ENCODE results near the gene TAF10. TPM values are rescaled to one million over a fixed set of nuclear protein-coding genes. Genes with fewer than 3 reads are reported as not detected.

The TAF10 gene
- total RNA-seq, 1 experiment from 2014 or later = 51.5 TPM

DNA sequence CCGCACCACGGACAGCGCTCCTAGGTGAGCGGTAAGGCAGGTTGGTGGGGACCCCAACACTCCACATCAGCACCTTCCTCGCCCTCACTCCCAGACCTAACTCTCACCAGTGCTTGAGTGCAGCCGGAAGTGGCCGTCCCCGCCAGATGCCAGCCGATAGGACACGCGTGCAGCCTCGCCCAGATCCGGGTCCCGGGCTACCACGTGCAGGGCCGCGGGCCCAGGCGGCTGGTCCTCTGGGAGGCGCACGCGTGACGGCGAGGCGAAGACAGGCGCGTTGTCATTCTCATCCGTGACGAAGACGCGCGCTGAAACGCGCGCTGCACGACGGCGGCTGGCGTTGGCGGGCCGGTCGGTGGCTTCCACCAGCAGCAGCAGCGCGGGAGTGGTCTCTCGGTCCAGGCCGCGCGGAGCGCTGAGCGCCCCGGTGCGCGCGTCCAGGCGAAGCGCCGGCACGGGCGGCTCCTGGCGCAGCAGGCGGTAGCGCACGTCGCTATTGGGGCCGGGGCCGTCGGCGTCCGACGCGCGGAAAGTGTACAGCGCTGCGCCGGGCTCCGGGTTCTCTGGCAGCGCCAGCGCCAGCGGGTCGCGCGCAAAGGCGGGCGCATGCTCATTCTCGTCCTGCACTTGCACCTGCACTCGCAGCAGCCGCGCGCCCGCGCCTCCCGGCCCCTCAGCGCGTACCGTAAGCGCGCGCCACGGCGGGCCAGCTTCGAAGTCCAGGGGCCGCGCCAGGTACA lies 18.0 kb upstream of the TAF10 start:
- Histone ChIP-seq H4K20me1 (ENCODE audit: insufficient read depth) (no peaks in the 10 kb centered on the region), H3K9me2 (ENCODE audit: insufficient read depth) (no peaks in the 10 kb centered on the region), H2AFZ (no peak overlapping the region), H3K9me3 (ENCODE audit: insufficient read depth, low read depth) (no peaks in the 10 kb centered on the region), H3K27me3 (ENCODE audit: insufficient read depth, low read depth) (no peaks in the 10 kb centered on the region), H3F3A (ENCODE audit: insufficient read depth, low read depth) (no peaks in the 10 kb centered on the region), H3K4me1 (replicated peaks; ENCODE audit: insufficient read depth) (no peaks in the 10 kb centered on the region), H3K4me2 (no peak overlapping the region), H3K36me3 (ENCODE audit: low read depth) (no peaks in the 10 kb centered on the region), H3K79me2 (ENCODE audit: low read depth) (no peaks in the 10 kb centered on the region), H3K4me3 (no peak overlapping the region), H3K27ac (no peak overlapping the region)
- intact Hi-C loops (cut with micrococcal nuclease; ENCODE audit: unreplicated experiment) = no loop called here
- BruUV-seq (replicated peaks) = no TSS peak
- no peak for DNase-seq
- TF ChIP-seq EZH2 (IDR thresholded peaks at IDR 0.05; ENCODE audit: low read depth) = no peak
- TF ChIP-seq, protein P1, sequence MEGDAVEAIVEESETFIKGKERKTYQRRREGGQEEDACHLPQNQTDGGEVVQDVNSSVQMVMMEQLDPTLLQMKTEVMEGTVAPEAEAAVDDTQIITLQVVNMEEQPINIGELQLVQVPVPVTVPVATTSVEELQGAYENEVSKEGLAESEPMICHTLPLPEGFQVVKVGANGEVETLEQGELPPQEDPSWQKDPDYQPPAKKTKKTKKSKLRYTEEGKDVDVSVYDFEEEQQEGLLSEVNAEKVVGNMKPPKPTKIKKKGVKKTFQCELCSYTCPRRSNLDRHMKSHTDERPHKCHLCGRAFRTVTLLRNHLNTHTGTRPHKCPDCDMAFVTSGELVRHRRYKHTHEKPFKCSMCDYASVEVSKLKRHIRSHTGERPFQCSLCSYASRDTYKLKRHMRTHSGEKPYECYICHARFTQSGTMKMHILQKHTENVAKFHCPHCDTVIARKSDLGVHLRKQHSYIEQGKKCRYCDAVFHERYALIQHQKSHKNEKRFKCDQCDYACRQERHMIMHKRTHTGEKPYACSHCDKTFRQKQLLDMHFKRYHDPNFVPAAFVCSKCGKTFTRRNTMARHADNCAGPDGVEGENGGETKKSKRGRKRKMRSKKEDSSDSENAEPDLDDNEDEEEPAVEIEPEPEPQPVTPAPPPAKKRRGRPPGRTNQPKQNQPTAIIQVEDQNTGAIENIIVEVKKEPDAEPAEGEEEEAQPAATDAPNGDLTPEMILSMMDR (conservative IDR thresholded peaks at IDR 0.05) = no peak
- ChIA-PET POLR2A (ENCODE audit: unreplicated experiment) (no interaction called here), CTCF (no interaction called here)

DNA sequence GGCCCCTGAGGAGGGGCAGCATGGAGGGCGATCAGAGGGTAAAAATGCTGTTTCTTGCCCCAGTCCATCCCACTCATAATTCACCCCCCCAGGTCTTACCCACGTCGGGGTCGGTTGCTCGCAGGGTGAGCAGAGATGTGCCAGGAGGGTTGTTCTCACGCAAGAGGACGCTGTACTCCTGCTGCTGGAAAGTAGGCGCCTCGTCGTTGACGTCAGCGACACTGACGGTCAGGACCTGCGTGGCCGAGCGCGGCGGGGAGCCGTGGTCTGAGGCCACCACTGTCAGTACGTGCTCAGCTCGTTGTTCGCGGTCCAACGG lies 17.5 kb upstream of the TAF10 start:
- TF ChIP-seq, protein P1 (conservative IDR thresholded peaks at IDR 0.05) = no peak
- intact Hi-C loops (cut with micrococcal nuclease; ENCODE audit: unreplicated experiment) = no loop called here
- Histone ChIP-seq H4K20me1 (ENCODE audit: insufficient read depth) (no peaks in the 10 kb centered on the region), H3F3A (ENCODE audit: insufficient read depth, low read depth) (no peaks in the 10 kb centered on the region), H3K4me2 (no peak overlapping the region), H2AFZ (no peak overlapping the region), H3K36me3 (ENCODE audit: low read depth) (no peaks in the 10 kb centered on the region), H3K79me2 (ENCODE audit: low read depth) (no peaks in the 10 kb centered on the region), H3K27me3 (ENCODE audit: insufficient read depth, low read depth) (no peaks in the 10 kb centered on the region), H3K4me1 (replicated peaks; ENCODE audit: insufficient read depth) (no peaks in the 10 kb centered on the region), H3K4me3 (no peak overlapping the region), H3K9me3 (ENCODE audit: insufficient read depth, low read depth) (no peaks in the 10 kb centered on the region), H3K9me2 (ENCODE audit: insufficient read depth) (no peaks in the 10 kb centered on the region), H3K27ac (no peak overlapping the region)
- DNase-seq = no peak
- CTCF ChIA-PET = no interaction called here
- POLR2A ChIA-PET (ENCODE audit: unreplicated experiment) = no interaction called here
- no TSS peak for BruUV-seq (replicated peaks)

DNA sequence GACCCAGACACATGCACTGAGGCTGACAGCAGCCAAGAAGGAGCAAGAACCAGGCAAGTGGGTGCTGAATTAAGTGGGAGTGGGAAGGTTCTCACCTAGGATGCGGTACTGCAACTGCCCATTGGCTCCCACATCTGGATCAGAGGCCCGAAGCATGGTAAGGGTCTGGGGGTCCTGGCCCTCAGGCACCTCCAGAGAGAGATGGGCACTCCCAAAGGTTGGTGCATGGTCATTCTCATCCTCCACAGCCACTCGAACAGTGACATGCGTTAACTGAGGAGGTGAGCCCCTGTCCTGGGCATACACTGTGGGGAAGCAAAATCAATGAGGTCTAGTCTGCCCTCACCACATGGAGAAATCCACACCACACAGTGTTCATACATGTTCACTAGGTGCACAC lies 16.5 kb upstream of the TAF10 start:
- no TSS peak for BruUV-seq (replicated peaks)
- Histone ChIP-seq H3K27ac (no peak overlapping the region), H3K4me3 (no peak overlapping the region), H3K79me2 (ENCODE audit: low read depth) (no peaks in the 10 kb centered on the region), H3K9me2 (ENCODE audit: insufficient read depth) (no peaks in the 10 kb centered on the region), H2AFZ (no peak overlapping the region), H3K27me3 (ENCODE audit: insufficient read depth, low read depth) (no peaks in the 10 kb centered on the region), H3K9me3 (ENCODE audit: insufficient read depth, low read depth) (no peaks in the 10 kb centered on the region), H3K36me3 (ENCODE audit: low read depth) (no peaks in the 10 kb centered on the region), H4K20me1 (ENCODE audit: insufficient read depth) (no peaks in the 10 kb centered on the region), H3K4me1 (replicated peaks; ENCODE audit: insufficient read depth) (no peaks in the 10 kb centered on the region), H3K4me2 (no peak overlapping the region), H3F3A (ENCODE audit: insufficient read depth, low read depth) (no peaks in the 10 kb centered on the region)
- intact Hi-C loops (cut with micrococcal nuclease; ENCODE audit: unreplicated experiment) = no loop called here
- TF ChIP-seq, protein P1 (conservative IDR thresholded peaks at IDR 0.05) = no peak
- TF ChIP-seq EZH2 (IDR thresholded peaks at IDR 0.05; ENCODE audit: low read depth) = no peak
- no peak for DNase-seq
- CTCF ChIA-PET = no interaction called here
- POLR2A ChIA-PET (ENCODE audit: unreplicated experiment) = no interaction called here

All from PC-9 (cell line).